Fibroblast of skin of scalp (primary cell): ENCODE measurements around the gene GALNT10. TPM values are rescaled to one million over a fixed set of nuclear protein-coding genes. Genes with fewer than 3 reads are reported as not detected.
"Not testable (repeated sequence)": the region's sequence is repeated elsewhere in the genome, so short reads cannot be mapped to it uniquely, and the experiment has no call there.

ENCODE experiments used
- DNase-seq: peaks from one replicate; pipeline ENCODE4 v3.0.0-alpha.2; 2013
- polyA plus RNA-seq, 2 experiments: library from polyadenylated mRNA; unstranded; fragments of 120-200 nt; gene quantifications; one replicate each; pipeline ENCODE4 v1.2.1, GENCODE V29; 2013; ENCODE audit not compliant: insufficient read length in 2 of 2

The GALNT10 gene, protein sequence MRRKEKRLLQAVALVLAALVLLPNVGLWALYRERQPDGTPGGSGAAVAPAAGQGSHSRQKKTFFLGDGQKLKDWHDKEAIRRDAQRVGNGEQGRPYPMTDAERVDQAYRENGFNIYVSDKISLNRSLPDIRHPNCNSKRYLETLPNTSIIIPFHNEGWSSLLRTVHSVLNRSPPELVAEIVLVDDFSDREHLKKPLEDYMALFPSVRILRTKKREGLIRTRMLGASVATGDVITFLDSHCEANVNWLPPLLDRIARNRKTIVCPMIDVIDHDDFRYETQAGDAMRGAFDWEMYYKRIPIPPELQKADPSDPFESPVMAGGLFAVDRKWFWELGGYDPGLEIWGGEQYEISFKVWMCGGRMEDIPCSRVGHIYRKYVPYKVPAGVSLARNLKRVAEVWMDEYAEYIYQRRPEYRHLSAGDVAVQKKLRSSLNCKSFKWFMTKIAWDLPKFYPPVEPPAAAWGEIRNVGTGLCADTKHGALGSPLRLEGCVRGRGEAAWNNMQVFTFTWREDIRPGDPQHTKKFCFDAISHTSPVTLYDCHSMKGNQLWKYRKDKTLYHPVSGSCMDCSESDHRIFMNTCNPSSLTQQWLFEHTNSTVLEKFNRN
- polyA plus RNA-seq (2013, experiment 1 of 2; ENCODE audit: insufficient read length) = 59.3 TPM
- polyA plus RNA-seq (2013, experiment 2 of 2; ENCODE audit: insufficient read length) = 54.9 TPM

DNA sequence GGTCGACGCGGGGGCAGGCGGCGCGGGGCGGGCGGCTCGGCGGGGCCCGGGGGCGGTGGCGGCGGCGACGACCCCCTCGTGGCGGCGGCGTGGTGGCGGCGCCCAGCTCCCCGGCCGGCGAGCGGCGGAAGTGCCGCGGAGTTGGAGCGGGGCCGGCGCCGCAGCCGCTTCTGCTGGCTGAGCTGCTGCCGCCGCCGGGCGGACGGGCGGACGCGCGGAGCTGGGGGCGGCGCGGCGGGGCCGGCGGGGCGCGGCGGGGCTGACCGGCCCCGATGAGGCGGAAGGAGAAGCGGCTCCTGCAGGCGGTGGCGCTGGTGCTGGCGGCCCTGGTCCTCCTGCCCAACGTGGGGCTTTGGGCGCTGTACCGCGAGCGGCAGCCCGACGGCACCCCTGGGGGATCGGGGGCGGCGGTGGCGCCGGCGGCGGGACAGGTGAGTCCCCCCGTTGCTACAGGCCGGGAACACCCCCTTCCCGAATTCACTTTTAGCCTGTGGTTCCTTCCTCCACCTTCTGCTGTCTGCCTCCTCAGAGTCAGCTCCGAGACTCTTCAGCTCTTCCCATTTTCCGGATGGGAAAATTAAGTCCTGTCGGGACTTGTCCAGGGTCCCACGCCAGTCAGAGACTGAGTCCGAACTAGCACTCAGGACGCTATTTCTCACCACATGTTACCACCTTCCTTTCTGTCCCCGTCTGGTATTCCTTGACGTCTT, at the start of gene GALNT10:
TSS of gene GALNT10 (plus strand) at position 139 of the 710 bp plus-strand sequence. CDS start at position 273, 134 bp downstream.
- peak; percentile 78 for DNase-seq

DNA sequence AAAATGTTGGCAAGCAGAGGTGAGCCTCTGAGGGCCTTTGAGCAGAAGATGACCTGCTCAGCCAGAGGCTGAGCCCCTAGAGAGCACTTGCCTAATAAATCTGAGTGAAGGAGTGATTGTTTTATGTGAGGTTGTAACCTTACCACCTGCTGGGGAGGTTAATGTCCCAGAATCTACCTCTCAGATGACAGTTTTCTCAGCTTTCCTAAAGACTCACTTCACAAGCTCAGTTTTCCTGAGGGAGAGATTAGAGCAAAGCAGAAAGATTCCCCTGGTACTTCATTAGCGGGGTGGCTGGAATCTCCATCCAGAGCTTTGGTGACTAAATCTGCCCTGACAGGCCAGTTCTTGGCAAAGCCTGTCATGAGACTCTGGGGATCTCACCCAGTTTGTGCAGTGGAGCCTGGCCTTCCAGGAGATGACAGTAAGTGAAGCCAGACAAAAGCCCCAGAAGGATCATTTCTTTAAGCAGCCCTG, 48.8 kb upstream of the GALNT10 start:
- DNase-seq = no peak

DNA sequence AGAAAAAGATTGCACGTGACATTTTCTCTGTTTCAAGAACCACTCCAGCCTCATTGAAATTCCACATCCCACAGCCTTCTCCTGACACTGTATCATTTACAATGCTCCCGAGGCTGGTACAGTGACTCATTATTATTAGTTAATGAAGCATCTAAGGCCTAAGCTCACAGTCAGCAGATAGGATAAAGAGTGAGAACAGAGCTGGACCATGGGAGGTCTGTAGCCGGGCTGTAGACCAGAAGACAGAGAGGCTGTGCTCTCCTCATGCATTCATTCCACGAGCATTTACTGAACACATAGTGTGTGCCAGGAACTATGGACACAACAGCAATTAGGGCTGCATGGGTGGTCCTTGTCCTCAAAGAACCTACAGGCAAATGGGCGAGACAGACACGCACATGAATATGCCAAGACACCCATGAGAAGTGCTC, 47.3 kb upstream of the GALNT10 start:
- no peak for DNase-seq

DNA sequence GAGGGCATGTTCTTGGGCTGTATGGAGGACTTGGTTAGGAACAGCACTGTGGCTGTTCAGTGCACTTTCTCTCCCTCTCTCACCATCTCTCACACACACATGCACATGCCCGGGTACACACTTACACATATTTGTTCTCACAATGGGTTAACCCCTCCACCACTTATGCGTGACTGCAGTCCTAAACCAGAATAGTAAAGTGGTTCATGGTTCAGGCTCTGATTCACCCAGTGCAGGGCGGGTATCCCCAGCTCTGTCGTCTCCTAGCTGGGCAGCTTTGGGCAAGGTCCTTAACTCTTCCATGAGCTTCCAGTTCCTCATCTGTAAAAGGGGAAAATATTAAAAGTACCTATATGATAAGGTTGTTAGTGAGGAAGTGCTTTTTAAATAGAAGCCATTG, 45.3 kb upstream of the GALNT10 start:
- no peak for DNase-seq

DNA sequence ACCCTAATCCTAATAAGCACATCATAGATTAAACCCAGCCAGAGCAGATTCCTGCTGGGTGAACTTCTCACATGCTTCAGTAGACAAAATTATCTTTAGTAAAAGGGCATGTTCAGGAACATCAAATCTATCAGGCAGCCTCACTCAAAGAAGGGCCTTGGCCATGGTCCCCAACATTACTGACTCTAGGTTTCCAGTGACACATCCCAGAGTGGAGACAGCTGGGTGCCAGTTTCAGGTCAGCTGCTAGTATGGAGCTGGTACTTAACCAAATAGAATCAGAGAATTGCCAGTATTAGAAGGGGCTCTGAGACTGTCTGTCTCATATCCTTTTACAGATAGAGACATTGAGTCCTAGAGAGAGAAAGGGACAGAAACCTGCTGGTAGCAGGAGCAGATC, 44.1 kb upstream of the GALNT10 start:
- no peak for DNase-seq

DNA sequence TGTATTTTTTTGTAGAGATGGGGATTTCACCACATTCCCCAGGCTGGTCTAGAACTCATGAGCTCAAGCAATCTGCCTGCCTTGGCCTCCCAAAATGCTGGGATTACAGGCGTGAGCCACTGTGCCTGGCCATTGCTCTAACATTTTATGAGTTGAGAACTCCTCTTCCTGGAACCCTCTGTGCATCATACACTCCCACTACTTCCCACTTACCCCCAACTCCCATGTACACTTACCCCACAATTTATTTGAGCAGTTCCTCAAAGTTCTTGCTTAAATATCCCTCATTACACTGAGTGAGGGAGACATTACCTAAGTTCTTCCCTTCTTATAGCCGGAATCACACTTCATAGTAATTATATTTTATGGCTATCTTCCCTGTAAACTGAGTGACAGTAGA, 42.9 kb upstream of the GALNT10 start:
- DNase-seq = no peak

DNA sequence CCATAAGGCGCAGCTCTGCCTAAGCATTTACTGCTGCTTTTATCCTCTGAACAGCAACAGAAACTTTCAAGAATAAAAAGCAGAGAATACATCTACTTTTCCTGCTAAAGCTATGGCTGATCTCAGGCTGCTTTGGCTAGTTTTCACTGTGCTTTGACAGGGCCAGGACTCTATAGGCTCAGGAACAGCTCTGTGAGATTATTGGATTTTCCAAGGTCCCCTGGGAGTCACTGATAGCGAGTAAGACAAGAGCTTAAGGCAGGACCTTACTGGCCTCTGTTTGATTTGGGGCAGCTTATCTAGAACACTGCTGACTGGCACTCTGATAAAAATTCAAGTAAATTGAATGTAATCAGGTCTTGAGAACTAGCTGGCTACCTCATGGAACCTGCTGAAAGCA, 40.1 kb upstream of the GALNT10 start:
- DNase-seq = not testable (repeated sequence)

DNA sequence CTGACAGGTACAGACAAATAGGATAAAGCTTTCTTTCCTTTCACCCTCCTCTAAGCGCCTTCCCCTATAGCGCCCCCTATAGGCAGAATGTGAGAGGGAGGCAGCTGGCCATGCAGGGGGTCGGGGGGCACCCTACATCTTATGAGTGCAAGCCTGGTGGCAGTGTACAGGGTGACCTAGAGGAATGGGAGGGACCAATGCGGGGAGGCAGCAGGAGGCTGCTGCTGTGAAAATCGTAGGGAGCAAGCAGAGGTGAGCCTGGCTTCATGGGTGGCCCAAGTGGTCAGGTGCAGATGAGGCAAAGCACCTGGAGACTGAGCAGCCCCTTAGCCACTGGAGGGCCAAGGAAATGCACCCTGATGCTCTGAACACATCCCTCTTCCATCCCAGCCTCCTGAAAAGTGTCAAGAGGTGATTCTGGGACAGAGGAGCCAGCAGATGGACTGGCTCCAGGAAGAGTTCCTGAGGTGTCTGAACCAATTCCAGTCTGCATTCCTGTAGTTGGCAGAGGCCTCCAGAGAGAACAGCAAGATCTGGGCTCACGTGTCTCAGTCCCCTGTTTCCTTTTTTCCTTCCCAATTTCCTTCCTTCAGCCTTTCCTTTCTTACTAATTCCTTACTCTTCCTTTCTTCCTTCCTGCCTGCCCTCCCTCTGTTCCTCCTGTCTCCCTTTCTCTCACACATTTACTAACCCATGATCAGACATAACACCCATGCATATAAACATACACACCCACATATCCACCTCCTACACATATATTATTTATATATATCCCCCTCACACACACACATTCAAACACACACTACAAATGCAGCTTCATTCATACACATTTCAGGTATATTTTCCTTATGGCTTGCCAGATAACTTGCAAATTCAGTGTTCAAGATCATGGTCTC, 32.8 kb upstream of the GALNT10 start:
- no peak for DNase-seq

DNA sequence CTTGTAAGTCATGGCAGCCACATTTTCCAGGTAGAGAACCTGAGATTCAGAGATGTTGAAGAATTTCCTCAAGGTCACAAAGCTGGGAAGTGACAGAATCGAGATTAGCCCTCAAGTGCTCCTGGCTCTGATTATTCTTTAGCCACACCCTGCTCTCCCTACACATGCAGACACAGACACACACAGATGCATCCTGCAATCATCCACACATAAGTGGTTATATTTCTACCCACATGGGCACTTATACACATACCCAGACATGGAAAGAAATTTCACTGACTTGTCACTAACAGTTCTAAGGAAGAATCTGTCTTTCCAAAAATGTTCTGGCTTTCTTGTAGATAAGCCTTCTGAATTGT, 32.2 kb upstream of the GALNT10 start:
- DNase-seq = no peak

DNA sequence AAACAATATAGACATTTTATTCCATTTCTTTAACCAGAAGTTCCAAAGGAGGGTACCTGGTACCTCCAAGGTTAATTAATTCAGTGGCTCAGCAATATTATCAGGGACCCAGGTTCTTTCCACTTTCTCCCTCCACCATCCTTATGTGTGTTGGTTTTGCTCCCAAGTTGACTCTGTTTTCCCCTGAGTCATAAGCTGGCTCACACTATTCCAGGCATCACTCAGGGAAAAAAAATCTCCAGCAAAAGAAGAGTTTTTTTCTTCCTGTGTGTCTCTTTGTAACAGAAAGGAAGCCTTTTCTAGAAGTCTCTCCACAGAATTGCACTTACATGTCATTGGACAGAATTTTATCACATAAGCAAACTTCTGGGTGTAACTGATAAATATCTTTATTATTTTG, 31.2 kb upstream of the GALNT10 start:
- peak; percentile 36 for DNase-seq

DNA sequence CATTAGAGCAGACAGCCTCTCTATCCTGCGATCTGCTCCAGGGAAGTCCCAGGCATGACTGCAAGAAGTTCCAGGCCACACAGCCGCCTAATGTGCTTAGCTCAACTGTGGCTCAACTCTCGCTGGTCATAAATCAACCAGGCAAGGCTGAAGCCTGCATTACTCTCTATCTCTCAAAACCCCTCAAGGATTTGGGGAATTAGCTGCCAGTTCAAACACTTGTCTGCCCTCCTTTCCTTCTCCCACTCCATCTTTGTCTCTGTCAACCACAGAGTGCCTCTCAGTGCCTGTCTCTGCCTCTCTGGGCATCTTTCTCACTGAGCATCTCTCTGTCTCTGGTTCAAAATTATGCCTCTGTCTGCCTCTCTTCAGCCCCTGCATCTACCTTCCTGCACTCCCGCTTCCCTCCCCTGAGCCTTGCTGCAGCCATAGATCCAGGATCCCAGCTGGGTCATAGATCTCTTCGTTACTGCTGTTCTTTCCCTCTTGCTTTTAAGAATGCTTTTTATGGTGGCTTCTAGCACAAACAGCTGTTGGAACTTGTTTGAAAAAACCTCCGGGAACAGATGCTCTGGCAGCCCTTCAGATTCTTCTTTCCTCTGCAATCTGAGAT, 27.9 kb upstream of the GALNT10 start:
- no peak for DNase-seq

DNA sequence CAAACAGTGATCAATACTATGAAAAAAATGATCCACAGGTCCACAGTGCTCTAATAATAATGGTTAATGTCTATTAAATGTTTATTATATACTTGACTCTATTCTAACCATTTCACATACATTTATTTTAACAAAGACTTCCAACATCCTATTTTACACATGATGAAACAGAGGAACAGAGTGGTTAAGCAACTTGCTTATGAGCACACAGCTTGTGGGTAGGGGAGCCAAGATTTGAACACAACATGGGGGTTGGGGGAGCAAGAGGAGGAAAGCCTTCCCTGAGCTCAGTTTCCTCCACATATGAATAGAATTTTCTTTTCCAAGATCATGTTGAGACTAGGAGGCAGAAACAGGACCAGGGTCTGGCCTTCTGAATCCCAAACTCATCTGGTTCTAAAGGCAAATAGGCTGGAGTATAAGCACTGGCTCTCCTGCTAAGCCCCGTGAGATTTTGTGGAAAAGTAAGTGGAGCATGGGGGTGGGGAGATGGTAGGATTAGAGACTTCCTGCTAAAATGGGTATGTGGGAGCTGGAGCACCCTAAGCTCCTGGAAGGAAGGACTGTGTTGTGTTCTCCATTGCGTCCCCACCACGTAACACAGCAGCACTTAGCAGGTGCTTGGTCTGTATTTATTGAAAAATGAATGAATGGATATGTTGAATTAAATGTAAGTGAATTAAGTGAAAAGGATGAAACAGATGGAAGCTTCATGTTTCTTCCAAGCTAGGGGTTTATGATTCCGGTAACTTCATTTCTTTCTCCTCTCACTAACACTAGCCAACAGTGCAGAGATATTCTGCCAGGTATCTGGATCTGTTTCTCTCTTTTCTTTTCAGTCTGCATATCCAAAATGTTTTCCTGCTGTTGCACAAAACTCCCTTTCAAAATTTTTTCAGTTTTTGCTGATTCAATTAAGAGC, 26.9 kb upstream of the GALNT10 start:
- DNase-seq = no peak

DNA sequence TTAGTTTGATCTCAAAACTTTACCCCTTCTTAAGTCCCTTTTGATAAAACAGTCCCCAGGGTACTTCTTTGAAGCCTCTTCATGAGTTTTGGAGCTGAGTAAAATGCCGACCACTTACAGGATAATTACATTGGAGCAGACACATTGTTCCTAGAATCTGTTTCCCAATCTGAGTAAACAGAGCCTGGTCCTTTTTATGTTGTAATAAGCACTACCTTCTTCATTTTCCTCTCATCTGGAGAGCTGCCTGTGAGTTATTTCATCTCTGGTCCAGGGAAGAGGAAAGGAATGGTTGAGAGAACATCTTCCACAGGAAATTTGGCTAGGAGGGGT, 26.3 kb upstream of the GALNT10 start:
- DNase-seq = no peak

DNA sequence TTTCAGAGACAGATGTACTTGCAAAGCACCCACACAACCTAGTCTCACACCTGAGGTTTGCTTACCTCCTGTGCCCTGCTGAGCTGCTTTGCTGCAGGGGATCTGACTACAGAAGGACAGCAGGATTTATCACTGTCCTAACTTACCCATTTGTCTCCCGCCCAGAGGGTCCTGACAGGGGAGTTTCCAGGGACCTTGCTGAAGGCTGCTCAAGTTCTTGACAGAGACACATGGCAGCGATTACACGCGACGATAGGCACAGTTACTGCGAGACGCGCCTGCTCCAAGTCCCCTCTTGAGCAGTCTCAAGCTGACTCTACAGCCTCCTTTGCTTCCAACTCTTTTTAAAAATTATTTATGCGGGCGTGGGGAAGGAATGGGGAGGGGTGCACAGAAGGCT, 24.6 kb upstream of the GALNT10 start:
- DNase-seq = no peak

DNA sequence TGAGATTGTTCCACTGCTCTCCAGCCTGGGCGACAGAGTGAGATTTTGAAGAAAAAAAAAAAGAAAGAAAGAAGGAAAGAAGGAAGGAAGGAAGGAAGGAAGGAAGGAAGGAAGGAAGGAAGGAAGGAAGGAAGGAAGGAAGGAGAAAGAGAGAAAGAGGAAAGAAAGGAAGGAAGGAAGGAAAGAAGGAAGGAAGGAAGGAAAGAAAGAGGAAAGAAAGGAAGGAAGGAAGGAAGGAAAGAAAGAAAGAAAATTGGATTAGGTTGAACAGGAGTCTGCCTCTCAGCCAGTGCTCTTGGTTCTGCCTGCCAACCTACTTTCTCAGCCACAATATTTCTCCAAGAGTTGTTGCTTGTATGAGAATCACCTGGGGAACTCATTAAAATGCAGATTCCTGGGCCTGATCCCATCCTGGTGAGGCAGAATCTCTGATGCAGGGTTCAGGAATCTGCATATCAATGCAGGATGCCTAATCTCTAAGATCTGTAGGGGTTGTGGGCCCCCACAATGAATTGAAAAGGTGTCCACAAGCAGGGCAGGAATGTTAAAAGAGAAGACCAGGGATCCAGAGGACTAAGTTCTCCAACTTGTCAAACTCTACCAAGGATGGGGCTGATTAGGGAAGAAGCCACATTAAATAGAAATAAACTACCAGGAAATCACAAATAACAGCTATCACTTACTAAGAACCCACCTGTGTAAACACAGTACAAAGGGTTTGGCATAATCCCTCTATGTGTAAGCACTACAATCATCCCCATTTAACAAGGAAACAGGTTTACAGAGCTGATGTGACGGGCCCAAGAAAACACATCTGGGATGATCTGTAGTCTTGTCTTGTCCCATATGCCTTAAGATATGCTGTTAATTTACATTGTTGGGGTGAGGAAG, 23.4 kb upstream of the GALNT10 start:
- DNase-seq = no peak

DNA sequence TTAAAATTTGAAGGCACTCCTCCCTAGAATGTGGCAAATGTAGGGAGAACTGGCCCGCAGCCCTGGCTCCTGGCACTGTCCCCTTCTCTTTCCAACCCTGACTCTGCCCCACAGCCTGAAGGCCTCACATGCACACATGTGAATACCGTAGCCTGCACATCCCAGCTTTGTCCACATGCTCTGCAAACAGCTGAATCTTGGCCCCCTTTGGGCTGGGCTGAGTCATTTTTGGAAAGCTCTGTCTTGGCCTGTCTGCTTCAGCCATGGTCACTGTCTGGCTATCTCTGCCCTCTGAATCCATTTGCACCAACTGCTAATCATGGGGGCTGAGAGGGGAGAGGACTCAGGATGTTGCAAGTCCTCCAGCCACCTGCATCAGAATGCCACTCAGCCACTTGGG, 22.1 kb upstream of the GALNT10 start:
- no peak for DNase-seq

DNA sequence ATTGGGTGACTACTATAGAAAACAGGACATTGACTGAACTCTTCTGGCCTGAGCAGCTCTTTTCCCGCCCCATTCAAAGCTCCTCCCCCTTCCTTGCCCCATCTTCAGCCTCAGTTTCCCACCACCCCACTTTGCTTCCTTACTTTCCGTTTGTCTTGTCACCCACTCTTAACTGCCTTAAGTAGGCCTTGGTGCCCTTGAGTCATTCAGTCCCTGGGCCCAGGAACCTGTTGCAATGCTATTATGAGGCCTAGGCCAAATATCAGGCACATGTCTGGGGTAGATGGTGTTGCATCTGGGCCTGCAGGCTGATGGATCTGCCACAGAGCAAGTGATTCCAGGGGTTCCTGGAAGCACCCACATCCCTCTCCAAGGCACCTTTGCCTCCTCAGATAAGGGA, 17.7 kb upstream of the GALNT10 start:
- DNase-seq = no peak

DNA sequence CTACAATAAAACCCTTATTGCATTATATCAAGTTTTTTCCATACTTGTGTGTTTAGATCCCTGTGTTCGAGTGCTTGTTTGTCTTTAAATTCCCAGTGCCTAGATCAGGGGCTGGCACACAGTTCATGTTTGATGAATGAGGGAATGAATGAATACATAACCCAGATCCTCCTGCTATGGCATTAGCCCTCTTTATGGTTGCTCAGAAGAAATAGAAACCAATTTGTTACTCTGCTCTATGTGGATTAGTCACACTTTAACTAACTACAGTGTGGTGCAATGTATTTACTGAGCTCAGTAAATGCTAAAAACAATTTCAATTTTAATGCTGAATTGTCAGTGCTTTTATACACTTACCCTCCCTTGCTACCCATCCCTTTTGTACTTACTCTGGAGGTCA, 16.4 kb upstream of the GALNT10 start:
- no peak for DNase-seq

DNA sequence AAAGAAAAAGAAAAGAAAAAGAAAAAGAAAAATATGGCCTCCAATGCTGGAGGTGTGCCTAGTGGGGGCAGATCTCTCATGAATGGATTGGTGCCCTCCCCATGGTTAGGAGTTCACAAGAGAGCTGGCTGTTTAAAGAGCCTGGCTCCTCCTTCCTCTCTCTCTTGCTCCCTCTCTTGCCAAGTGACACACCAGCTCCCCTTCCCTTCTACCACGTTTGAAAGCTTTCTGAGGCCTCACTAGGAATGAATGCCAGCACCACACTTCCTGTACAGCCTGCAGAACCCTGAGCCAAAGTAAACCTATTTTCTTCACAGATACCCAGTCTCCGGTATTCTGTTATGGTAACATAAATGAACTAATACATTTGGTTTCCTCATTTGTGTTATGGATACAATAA, 14.4 kb upstream of the GALNT10 start:
- DNase-seq = peak; percentile 53

DNA sequence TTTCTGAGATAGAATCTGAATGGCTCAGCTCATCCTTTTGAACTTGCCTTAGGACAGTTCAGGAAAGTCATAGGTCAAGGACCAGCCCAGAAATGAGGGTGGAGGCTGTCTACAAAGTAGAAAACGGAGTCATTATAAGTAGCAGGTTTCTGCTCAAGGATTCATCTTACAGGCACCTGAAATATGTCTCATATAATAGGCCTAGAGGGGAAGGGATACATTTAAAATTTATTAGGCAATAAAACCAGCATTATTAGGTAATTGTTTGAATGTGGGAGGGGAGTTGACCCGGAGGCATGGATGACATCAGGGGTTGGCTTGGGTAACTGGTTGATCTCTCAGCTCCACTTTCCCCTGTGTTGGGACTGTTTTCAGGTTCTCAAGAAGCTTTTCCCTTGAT, 11.9 kb upstream of the GALNT10 start:
- no peak for DNase-seq
